HG03139 (cell line): Measurements from ENCODE around the gene DDC.
"Not testable (repeated sequence)": the region's sequence is repeated elsewhere in the genome, so short reads cannot be mapped to it uniquely, and the experiment has no call there.

Source experiments
- ATAC-seq: cut with Tn5 transposase; IDR thresholded peaks from one replicate; pipeline ENCODE4 v1.9.1; 2021; ENCODE audit not compliant: unreplicated experiment

Gene DDC

DNA sequence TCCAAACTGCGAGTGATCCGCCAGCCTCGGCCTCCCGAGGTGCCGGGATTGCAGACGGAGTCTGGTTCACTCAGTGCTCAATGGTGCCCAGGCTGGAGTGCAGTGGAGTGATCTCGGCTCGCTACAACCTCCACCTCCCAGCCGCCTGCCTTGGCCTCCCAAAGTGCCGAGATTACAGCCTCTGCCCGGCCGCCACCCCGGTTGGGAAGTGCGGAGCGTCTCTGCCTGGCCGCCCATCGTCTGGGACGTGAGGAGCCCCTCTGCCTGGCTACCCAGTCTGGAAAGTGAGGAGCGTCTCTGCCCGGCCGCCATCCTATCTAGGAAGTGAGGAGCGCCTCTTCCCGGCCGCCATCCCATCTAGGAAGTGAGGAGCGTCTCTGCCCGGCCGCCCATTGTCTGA is 106.0 kb downstream of the DDC start:
- ATAC-seq, result not testable (repeated sequence)

DNA sequence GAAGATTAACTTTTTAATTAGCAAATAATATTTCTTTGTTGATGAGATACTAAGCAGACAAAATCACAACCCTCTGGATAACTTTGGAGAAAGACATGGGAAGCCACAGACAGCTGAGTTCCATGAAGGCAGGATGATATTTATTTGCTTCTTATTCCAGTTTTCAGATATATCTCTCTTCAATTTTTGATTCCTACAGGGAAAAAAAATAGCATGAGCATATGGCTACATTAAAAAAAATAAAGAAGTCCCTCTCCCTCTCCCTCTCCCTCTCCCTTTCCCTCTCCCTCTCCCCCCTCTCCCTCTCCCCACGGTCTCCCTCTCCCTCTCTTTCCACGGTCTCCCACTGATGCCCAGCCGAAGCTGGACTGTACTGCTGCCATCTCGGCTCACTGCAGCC is 106.6 kb downstream of the DDC start:
- ATAC-seq, result not testable (repeated sequence)

DNA sequence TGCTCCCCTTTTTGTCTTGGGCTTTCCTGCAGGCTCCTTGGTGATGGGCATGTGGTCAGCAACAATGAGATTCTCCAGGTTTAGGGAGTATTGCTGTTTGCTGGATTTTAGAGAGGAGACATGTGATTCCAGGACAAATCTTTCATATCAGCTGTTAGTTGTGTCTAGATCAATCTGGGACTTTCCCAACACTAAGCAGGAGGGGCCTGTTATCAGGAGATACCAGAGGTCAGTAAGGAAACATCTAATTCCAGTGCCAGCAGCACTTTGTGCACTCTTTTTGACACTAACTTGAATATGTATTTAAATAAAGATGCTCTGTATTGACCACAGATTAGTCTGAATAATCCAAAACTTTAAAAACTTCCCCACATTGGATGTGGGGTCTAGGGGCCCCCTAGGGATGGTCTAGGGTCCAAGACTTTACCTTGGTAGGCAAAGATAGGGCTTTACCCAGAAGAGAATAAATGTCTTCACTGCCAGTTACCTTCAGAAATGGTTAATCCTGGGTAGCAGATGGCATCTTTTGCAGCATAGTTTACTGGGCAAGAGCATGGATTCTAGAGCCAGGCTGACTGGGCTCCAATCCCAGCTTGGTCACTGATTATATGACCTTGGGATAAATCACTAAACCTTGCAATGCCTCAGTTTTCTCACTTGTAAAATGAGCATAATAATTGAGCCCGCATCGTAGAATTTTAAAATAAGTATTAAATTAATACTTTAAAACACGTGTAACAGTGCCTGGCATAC is 108.7 kb downstream of the DDC start:
- ATAC-seq, result no peak

DNA sequence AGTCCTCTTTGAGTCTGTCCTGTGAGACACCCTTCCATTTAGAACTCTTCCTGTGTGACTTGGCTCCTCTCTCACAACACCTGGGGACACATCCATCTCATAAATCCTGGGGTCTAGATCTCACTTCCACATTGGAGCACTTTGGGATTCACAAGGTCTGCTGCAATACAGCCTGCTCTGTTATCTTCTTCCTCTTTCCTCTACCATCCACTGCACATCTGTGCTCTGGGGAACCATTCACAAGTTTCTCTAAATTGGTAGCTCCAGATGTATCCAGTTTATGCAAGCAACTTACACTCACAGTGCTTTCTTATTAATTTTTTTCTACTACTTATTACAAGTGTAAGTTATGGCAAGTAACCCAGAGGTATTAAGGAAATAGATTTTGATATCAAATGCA is 109.5 kb downstream of the DDC start:
- no peak for ATAC-seq

DNA sequence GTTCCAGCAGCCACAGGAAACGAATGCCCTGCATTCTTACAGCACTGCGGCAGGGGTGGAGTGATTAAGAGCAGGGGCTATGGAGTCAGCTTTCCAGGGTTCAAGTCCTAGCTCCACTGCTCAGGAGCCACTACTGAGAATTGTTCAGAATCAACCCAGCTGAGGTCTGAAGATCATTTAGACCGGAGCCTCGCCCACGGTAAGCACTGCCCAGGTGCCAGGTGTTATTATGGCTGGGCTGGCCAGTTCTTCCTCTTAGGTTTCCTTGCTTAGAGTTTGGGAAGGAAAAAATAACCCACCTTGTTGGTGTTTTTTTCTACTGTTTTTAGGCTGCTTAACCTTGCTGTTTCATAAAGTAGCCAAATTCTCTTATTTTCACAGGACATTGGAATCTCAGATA is 110.2 kb downstream of the DDC start:
- no peak for ATAC-seq

DNA sequence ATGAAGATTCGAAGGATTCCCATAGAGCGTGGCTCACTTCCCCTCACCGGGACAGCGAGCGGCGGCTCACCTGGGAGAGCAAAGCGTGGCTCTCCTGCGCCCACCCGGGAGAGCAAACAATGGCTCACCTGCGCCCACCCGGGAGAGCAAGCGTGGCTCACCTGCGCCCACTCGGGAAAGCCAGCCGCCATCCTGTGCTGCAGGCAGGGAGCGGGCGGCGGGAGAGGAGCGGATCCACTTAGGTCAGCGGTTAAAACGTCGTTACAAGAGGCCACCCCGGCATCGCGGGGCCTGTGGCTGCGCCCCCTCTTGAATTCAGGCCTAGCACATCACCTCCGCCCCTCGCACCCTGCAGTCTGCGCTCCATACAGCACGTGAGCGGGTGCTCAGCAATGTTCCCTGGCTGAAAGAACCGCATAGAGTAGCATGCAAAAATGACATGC is 114.6 kb downstream of the DDC start:
- ATAC-seq, result peak; percentile 8

DNA sequence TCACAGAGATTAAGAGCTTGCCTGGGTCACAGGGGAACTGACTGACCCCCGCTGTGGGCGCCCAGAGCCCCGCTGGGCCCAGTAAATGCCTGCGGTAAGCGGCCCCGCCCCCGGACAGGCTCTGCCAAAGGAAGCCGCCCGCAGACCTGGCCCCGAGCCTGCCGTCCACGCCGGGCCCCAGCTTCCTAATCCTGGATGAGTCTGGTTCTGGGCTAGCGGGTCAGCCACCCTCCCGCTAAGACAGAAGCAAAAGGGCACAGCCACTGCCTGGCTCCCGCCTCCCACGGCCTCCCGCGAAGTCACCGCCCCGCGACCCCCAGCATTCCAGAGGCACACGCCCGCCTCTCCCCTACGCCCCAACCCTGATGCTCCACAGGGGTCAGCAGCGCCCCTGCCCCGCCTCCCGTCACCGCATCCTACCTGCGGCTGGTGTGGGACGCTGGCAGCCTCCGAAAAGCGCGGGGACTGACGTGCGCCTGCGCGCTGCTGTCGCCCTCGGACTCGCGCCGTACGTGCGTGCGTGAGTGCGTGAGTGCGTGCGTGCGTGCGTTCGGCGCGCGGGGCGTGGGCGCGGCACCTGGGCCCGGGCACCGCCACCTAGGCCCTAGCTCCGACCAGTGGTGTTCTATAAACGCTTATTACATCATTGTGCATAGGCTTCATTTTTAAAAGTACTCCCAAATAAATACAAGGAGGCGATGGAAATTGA is 115.2 kb downstream of the DDC start, which contains the start of gene FIGNL1:
Gene FIGNL1 (minus strand): TSS at position 470 of the 709 bp plus-strand sequence. CDS start 3,063 bp downstream, outside the sequence.
- ATAC-seq, result peak; percentile 79

DNA sequence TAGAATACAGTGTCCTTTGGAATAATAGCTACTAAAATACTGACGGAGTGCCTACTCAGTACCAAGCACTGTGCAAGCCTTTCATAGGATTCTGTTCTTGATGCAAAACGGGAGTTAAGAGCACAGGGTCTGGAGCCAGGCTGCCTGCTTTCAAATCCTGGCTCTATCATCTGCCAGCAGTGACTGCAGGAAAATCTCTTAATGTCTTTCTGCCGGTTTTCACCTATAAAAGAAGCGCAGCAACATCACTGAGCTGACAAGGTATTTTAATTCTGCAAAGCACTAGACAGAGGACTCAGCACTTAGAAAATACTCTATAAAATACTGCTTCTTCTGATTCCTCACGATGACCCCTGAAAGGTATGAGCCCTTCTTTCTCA is 115.7 kb downstream of the DDC start:
- ATAC-seq, result no peak

DNA sequence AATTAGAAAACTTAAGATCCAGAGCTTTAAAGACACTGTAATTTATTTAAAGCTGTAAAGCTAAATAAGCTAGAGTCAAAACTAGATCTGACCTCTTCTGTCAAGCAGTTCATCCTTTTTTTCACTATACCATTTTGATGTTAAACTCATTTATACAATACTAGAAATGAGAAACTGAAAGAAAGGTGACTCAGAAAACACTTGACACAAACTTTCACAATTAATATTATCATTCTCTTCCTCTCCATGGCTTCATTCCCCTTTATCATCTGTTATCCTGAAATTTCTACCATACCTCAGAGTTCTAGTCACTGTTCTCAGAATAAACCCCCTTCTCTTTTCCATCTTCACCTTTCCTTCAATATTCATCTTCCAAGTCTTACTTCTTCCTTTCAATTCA is 116.4 kb downstream of the DDC start:
- ATAC-seq, result no peak

DNA sequence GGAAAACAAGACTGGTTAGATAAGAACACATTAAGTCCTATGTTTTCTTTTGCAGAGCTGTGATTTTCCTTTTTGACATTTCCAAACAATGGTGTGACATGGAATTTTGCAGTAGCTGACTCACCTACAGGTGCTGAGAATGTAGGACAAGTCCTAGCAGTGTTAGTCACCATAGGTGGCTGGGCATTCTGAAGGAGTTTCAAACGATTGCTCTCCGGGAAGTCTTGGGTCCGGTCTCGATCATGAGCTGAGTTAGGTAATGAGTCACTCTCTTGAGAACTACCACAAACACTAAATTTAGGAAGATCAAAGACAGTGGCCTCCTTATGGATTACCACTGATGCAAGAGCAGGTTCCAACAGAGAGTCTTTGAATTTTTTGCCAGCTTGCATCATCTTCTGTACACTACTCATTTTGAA is 118.7 kb downstream of the DDC start:
- no peak for ATAC-seq

DNA sequence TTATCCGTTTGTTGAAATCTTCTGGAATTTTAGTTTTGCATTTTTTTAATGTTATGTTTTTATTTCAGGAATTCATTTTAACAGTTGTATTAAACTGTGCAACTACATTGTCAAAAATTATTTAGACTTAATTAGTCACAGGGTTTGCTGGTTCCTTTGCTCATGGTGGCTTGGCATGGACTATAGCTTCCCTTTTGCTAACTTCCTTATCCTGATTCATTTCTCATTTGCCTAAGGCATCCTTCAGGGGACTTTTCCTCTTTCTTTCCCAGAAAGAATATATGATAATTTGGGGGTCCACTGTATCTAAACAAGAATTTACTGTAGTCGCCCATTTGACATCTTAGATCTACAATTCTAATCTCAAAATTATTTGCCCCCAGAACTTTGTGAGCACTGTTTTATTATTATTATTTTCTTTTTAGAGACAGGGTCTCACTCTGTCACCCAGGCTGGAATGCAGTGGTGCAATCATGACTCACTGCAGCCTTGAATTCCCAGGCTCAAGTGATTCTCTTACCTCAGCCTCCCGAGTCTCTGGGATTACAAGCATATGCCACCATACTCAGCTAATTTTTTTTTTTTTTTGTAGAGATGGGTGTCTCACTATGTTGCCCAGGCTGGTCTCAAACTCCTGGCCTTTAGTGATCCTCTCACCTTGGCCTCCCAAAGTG is 128.9 kb downstream of the DDC start:
- no peak for ATAC-seq

DNA sequence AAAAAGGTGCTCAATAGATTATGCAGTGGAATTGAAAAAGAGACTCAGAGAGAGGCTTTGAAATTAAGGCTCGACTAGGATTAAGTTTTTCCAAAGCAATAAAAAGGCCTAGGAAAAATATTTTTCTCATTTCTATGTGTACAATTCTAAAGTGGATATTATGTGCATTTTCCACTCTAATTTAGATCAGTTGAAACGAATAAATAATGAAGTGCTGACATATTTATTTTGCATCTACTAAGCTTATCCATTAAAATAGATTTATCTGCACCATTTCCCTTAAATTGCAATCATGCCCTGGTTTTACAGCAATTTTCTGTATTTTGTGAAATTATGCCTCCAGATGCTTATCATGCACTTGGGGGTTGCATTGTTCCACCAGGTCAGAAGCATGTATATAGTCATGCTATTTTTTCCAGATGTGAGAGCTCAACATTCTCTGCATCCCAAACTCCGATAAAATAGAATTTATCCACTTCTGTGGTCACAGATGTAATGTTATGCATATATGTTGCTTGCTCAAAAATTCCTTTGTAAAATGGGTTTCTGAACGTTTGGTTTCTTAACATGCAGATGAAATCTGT is 133.4 kb downstream of the DDC start:
- no peak for ATAC-seq

DNA sequence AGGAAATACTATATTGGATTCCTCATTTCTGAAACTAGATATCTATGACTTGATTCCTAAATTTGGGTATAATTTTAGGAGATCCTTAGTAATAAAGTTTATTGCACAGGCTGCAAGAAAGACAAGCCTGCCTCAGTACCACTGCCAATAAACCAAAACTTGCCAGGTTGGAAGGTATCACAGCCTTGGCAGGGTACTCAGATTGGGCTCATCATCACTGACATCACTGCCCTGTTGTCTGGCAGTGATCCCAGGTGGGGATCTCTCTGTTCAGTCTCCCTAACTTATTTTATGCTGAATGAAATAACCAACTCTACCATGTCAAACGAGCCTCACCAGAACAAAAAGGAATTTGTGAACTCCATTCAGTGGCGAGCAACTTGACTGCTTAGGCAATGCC is 133.9 kb downstream of the DDC start:
- no peak for ATAC-seq

DNA sequence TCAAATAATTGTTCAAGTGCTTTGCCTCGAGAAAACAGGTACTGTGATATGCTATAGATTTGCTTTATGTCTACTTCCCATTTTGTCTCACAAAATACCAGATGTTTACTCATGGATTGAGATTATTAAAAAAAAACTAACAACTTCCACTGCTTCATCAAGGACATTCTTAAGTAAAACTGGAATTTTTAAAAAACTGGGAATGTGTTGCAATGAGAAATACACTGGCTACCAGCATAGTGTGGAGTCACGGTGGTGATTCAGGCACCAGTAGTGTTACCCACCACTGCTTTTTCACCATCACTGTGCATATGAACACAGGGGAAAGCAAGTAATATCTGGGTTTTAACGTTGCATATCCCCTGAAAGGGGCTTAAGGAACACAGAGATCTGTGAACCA is 136.3 kb downstream of the DDC start:
- ATAC-seq, result no peak

DNA sequence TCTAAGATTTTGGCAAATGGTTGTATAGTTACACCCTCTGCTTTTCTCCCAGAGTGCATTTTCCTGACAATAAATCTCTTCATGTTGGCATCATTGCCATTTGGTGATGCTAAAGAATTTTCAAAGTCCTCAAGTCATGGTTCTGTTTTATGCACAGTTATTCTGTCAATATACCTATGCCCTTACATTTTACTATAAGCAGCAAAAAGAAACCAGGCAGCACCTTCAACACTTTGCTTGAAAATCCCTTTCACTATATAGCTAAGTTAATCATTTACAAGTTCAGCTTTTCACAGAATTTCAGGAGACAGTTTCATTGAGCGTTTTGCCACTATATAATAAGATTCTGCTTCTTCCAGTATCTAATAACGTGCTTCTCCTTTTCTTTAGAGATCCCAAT is 137.7 kb downstream of the DDC start:
- ATAC-seq, result no peak

DNA sequence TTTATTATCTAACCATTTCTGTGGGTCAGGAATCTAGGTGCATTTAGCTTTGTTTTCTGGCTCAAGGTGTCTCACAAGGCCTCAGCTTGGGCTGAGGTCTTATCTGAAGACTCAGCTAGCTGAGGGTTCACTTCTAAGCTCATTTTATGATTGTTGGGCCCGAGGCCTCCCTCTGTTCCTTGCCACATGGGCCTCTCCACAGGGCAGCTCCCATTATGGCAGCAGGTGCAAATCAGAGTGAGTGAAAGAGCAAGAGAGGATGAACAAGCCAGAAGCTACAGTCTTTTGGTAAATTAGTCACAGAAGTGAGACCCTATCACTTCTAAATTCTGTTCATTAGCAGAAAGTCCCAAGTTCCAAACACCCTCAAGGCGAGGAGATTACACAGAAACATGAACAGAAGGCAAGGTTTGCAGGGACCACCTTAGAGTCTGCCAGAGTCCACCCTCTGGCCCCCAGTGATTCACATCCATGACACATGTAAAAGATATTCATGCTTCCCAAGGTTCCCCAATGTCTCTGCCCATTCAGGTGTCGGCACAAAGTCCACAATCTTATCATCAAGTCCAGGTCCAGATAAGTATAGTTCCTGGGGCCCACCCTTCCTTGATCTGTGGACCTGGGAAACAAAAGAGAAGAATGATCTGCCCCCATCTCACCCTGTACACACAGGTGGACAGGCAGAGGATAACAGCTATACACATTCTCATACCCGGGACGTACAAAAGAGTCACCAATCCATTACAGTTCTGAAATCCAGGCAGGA is 138.7 kb downstream of the DDC start:
- no peak for ATAC-seq

DNA sequence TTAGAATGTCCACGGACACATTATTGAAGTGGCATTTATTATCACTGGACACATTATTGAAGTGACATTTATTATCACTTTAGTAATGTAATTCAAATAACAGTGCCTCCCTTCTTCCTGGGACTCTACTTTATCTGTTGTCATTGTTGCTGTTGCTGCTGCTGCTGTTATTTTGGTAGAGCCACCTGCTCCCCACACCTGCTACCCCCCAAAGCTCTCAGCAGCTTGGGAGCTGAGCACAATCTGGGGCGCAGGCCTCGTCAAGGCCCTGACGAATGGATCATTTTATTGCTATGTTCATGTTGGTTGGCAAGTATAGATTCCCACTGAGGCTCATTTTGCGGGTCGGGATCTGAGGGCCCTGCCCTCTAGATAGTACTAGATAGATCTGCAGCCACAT is 139.9 kb downstream of the DDC start:
- no peak for ATAC-seq

DNA sequence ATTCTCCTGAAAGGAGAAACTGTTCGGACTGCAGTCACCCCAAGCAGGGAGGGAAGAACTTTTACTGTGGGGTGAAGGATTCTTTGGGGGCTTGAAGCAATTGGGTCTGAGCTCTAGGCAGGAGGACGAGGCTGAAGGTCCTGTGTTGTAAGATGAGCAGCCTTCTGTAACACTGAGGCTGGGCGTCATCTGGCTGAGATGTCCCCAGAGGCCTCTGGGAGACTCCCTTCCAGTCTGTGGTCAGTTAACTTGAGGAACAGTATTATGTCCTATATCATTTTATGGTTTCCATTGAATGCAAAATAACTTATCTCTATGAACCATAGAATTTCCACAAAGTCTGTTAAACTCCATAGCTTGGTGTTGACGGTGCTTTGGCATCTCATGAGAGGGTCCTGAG is 141.3 kb downstream of the DDC start:
- no peak for ATAC-seq

DNA sequence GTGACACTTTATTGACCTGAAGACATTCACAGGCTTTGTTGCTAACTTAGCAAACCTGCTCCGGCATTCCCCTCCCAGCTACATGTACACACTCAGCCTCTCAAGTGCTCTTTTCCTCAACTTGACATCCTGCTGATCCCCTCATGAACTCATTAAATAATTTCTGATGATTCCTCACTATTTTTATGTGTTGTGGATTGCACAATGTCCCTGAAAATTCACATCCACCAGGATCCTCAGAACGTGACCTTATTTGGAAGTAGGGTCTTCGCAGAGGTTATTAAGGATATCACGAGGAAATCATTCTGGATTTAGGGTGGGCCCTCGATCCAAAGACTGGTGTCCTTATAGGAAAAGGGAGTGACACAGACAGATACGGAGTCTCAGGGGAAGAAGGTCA is 142.3 kb downstream of the DDC start:
- no peak for ATAC-seq

DNA sequence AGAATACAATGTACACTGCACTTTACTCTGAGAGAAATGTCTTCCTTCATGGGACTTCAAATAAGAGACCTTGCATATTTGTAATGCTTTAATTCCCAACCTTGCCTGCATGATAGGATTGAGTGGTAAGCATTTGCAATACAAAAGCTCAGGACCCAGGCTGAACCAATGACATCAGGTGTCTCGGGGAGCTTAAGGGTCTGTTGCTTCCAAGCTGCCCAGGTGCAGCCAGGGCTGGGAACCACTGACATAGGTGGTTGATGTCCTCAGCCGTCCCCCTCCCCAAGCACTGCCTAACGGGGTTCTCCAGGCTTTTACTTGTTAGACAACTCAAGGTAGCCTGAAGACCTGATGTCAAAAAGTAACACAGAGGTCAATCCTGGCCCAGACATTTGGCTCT is 144.2 kb downstream of the DDC start:
- no peak for ATAC-seq
